Ovary (tissue), 3 donors: Measurements from ENCODE around the gene LMLN.

Source experiments
- CTCF ChIP-seq, 3 donors: fragments of 450-650 bp in 2 of 3; fragments of 200-600 bp in 1 of 3; IDR thresholded peaks; one replicate each; pipeline versions ENCODE4 v1.5.1 to v1.8.0; 2016 to 2022; ENCODE audit warnings: antibody characterized with exemption in 3 of 3, mild to moderate bottlenecking in 1 of 3
- EP300 ChIP-seq: sonication (generic); formaldehyde crosslinking; IDR thresholded peaks from one replicate; pipeline ENCODE4 v1.6.1; 2017; ENCODE audit warnings: antibody characterized with exemption
- POLR2A ChIP-seq: fragments of 450-650 bp; IDR thresholded peaks from one replicate; pipeline ENCODE4 v1.6.1; 2017; ENCODE audit warnings: antibody characterized with exemption, mild to moderate bottlenecking, moderate library complexity
- donor health status: DM: no; HTN: no; CAD: no.

GRCh38 chr3:197989651-197990050 is 29.6 kb downstream of the LMLN start:
- no peak for TF ChIP-seq EP300
- no peak for TF ChIP-seq CTCF (IDR thresholded peaks at IDR 0.05)
- no peak for TF ChIP-seq POLR2A
